Uterus (tissue), 4 donors: ENCODE results near the gene NECTIN2. TPM values are rescaled to one million over a fixed set of nuclear protein-coding genes. Genes with fewer than 3 reads are reported as not detected.
A peak's percentile ranks its signal among the peaks of the same experiment; 100 is the strongest.

Experiments used
- DNase-seq, 2 donors: peaks; one replicate each; pipeline ENCODE4 v3.0.0-alpha.2; 2019 to 2020
- H3K27ac ChIP-seq, 2 donors: fragments of 200-600 bp; sonication (generic); 1 replicate in 1 of 2; 2 replicates in 1 of 2; pipeline ENCODE4 v1.5.1; 2016 to 2018
- H3K27me3 ChIP-seq, 2 donors: fragments of 200-600 bp; sonication (generic); one replicate each; pipeline ENCODE4 v1.5.1; 2018 to 2019; ENCODE audit warnings: control low read depth in 1 of 2
- H3K36me3 ChIP-seq, 2 donors: fragments of 200-600 bp; sonication (generic); one replicate each; pipeline ENCODE4 v1.5.1; 2019; ENCODE audit warnings: control low read depth in 1 of 2
- H3K4me1 ChIP-seq, 2 donors: fragments of 200-600 bp; sonication (generic); one replicate each; pipeline ENCODE4 v1.5.1; 2018 to 2019; ENCODE audit warnings: control low read depth in 1 of 2
- H3K4me3 ChIP-seq, 2 donors: fragments of 200-600 bp; sonication (generic); 1 replicate in 1 of 2; 2 replicates in 1 of 2; pipeline ENCODE4 v1.5.1; 2018 to 2019; ENCODE audit warnings: mild to moderate bottlenecking in 1 of 2
- H3K9me3 ChIP-seq, 2 donors: fragments of 200-600 bp; sonication (generic); one replicate each; pipeline ENCODE4 v1.5.1; 2019; ENCODE audit warnings: control low read depth in 1 of 2
- CTCF ChIP-seq, 4 experiments: fragments of 200-600 bp in 2 of 4; fragments of 450-650 bp in 2 of 4; sonication (generic) in 2 of 4; IDR thresholded peaks; one replicate each; pipeline ENCODE4 v1.5.1; 2016 to 2019; ENCODE audit warnings: antibody characterized with exemption in 4 of 4, mild to moderate bottlenecking in 2 of 4, moderate library complexity in 1 of 4
- POLR2A ChIP-seq, 2 donors: fragments of 450-650 bp; IDR thresholded peaks; one replicate each; pipeline ENCODE4 v1.6.1; 2016; ENCODE audit warnings: antibody characterized with exemption in 2 of 2, mild to moderate bottlenecking in 1 of 2, moderate library complexity in 1 of 2
- intact Hi-C: fragments of 100-400 bp; cut with DNase I; formaldehyde crosslinking; loops from one replicate; pipeline ENCODE4 v1.15.1; 2023; ENCODE audit warnings: low total_unique reads
- total RNA-seq, 4 donors: library from RNA; depleted of rRNA in 3 of 4; stranded (reverse); fragments of >200 nt in 3 of 4; gene quantifications; one replicate each; pipeline versions ENCODE4 v1.1.0 to v1.2.4, GENCODE V29; 2014 to 2023
- donor health status: DM: yes; HTN: yes; CAD: no.

The NECTIN2 gene
- total RNA-seq, 4 donors from 2014 or later = 14.1 to 106 (median 86.1) TPM

- H3K9me3 ChIP-seq = no peaks in the 10 kb centered on the region
- intact Hi-C loops = no loop called here
- no peak for TF ChIP-seq POLR2A (IDR thresholded peaks at IDR 0.05)
- no peak overlapping the region for H3K4me3 ChIP-seq
- DNase-seq = no peak
- H3K36me3 ChIP-seq = no peaks in the 10 kb centered on the region
- peaks cover 0 to 12% of the 10 kb centered on the region in 2 donors for H3K4me1 ChIP-seq
- no peaks in the 10 kb centered on the region for H3K27me3 ChIP-seq
- no peak overlapping the region for H3K27ac ChIP-seq
Measured at GRCh38 chr19:44817725-44818465, 28.2 kb upstream of the NECTIN2 start.

GRCh38 chr19:44818466-44819031, 27.5 kb upstream of the NECTIN2 start:
- DNase-seq = no peak
- intact Hi-C loops = no loop called here
- TF ChIP-seq CTCF (IDR thresholded peaks at IDR 0.05) (no peak), POLR2A (IDR thresholded peaks at IDR 0.05) (no peak)
- H3K9me3 ChIP-seq = no peaks in the 10 kb centered on the region
- no peak overlapping the region for H3K4me3 ChIP-seq
- H3K4me1 ChIP-seq = peaks cover 0 to 12% of the 10 kb centered on the region in 2 donors
- no peaks in the 10 kb centered on the region for H3K36me3 ChIP-seq
- no peaks in the 10 kb centered on the region for H3K27me3 ChIP-seq
- H3K27ac ChIP-seq = no peak overlapping the region

GRCh38 chr19:44819246-44819832, 26.8 kb upstream of the NECTIN2 start:
- peaks cover 0 to 12% of the 10 kb centered on the region in 2 donors for H3K4me1 ChIP-seq
- no peak overlapping the region for H3K27ac ChIP-seq
- TF ChIP-seq POLR2A (IDR thresholded peaks at IDR 0.05) (no peak), CTCF (IDR thresholded peaks at IDR 0.05) (no peak)
- no peak for DNase-seq
- no peaks in the 10 kb centered on the region for H3K36me3 ChIP-seq
- H3K9me3 ChIP-seq = no peaks in the 10 kb centered on the region
- intact Hi-C loops = no loop called here
- H3K27me3 ChIP-seq = no peaks in the 10 kb centered on the region
- H3K4me3 ChIP-seq = no peak overlapping the region

- Histone ChIP-seq H3K4me3 (no peak overlapping the region), H3K36me3 (no peaks in the 10 kb centered on the region), H3K4me1 (peaks cover 0 to 12% of the 10 kb centered on the region in 2 donors), H3K27me3 (no peaks in the 10 kb centered on the region), H3K27ac (peak overlapping the region; percentile 61 to 65), H3K9me3 (no peaks in the 10 kb centered on the region)
- TF ChIP-seq POLR2A (IDR thresholded peaks at IDR 0.05) (no peak), CTCF (IDR thresholded peaks at IDR 0.05) (no peak)
- DNase-seq = peak; percentile 61 to 65
- intact Hi-C loops = no loop called here
Measured at GRCh38 chr19:44820648-44821609, 25.2 kb upstream of the NECTIN2 start.

GRCh38 chr19:44822177-44822576, 23.9 kb upstream of the NECTIN2 start:
- H3K27ac ChIP-seq = peak overlapping the region; percentile 61 to 65
- intact Hi-C loops = no loop called here
- no peak for DNase-seq
- H3K4me1 ChIP-seq = peaks cover 0 to 12% of the 10 kb centered on the region in 2 donors
- no peaks in the 10 kb centered on the region for H3K27me3 ChIP-seq
- no peaks in the 10 kb centered on the region for H3K36me3 ChIP-seq
- H3K9me3 ChIP-seq = no peaks in the 10 kb centered on the region
- H3K4me3 ChIP-seq = no peak overlapping the region
- TF ChIP-seq POLR2A (IDR thresholded peaks at IDR 0.05) = no peak
- no peak for TF ChIP-seq CTCF (IDR thresholded peaks at IDR 0.05)
